ENCODE results near the gene MAPK8IP1.

Gene MAPK8IP1

DNA sequence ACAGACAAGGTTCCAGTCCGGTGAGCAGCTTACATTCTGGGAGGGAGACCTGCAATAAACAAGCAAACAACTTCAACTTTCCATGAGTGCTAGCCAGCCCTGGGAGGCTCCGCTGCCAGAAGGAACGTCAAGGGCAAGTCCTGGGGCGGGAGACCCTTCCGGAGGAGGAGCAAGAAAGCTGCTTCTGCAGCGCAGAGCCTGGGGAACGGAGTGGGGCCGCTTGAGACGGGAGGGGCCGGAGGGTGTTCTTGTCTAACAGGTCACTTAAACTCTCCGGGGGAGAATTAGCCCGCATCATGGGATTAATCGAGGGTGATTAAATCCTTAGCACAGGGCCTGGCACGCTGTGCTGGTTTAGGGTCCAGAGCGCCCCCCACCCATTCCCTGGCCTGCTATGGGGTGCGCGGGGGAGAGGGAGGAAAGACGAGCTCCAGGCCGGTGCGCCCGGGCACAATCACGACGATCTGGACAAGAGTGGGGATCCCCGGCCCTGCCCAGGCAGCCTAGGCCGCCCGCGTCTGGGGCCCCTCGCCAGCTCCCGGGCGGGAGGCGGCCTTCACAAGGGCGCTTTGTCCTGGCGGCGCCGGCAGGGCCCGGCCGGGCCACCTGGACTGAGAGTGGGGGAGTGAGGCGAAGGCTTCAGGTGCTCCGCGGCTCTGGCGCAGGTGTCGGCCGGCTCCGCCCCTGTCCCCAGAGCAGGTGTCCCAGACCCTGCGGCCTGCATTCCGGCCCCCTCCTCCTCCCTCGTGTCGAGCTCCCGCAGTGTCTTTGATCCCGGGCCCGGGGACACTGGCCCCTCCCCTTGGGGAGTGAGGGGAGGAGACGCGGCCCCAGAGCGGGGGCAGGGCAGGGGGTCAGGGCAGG, 36.3 kb downstream of the MAPK8IP1 start:
- no peak for DNase-seq (ENCODE audit: low read depth)
- TF ChIP-seq, protein P1, sequence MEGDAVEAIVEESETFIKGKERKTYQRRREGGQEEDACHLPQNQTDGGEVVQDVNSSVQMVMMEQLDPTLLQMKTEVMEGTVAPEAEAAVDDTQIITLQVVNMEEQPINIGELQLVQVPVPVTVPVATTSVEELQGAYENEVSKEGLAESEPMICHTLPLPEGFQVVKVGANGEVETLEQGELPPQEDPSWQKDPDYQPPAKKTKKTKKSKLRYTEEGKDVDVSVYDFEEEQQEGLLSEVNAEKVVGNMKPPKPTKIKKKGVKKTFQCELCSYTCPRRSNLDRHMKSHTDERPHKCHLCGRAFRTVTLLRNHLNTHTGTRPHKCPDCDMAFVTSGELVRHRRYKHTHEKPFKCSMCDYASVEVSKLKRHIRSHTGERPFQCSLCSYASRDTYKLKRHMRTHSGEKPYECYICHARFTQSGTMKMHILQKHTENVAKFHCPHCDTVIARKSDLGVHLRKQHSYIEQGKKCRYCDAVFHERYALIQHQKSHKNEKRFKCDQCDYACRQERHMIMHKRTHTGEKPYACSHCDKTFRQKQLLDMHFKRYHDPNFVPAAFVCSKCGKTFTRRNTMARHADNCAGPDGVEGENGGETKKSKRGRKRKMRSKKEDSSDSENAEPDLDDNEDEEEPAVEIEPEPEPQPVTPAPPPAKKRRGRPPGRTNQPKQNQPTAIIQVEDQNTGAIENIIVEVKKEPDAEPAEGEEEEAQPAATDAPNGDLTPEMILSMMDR (conservative IDR thresholded peaks at IDR 0.05; ENCODE audit: low read depth, low read length), result no peak

DNA sequence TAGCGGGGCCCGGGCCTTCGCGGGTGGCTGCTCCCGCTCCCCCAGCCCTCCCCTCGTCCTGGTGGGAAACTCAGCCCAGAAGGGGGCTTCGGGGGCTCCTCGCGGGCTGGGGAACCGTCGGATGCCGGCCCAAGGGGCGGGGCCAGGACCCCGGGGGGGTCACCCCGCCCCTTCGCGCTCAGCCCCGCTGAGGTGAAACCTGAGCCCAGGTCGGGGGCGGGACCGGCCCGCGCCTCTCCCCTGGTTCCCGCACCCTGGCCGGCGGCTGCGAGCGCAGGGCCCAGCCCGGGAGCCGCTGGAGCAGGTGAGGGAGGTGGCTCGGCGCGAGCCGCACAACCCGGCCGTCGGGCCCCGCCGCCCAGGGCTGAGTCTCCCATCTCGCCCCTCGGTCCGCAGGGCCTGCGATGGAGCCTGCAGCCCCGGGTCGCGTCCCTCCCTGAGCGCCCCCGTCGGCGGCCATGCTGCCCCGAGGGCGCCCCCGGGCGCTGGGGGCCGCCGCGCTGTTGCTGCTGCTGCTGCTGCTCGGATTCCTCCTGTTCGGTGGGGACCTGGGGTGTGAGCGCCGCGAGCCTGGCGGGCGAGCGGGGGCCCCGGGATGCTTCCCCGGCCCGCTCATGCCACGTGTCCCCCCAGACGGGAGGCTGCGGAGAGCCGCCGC, 37.1 kb downstream of the MAPK8IP1 start, which contains the start of gene LARGE2:
Gene LARGE2, plus strand, starts transcription at position 232 of the 658 bp plus-strand sequence. Its CDS starts 227 bp downstream, at position 459.
- TF ChIP-seq, protein P1 (conservative IDR thresholded peaks at IDR 0.05; ENCODE audit: low read depth, low read length), result no peak
- no peak within 1 kb of the TSS for H3K4me3 ChIP-seq (ENCODE audit: low read depth, low read length)
- DNase-seq (ENCODE audit: low read depth), result no peak

More for the DNA sequence above, 36.3 kb downstream of the MAPK8IP1 start:
- H3K4me3 ChIP-seq (ENCODE audit: low read depth, low read length), result no peak overlapping the region

DNA sequence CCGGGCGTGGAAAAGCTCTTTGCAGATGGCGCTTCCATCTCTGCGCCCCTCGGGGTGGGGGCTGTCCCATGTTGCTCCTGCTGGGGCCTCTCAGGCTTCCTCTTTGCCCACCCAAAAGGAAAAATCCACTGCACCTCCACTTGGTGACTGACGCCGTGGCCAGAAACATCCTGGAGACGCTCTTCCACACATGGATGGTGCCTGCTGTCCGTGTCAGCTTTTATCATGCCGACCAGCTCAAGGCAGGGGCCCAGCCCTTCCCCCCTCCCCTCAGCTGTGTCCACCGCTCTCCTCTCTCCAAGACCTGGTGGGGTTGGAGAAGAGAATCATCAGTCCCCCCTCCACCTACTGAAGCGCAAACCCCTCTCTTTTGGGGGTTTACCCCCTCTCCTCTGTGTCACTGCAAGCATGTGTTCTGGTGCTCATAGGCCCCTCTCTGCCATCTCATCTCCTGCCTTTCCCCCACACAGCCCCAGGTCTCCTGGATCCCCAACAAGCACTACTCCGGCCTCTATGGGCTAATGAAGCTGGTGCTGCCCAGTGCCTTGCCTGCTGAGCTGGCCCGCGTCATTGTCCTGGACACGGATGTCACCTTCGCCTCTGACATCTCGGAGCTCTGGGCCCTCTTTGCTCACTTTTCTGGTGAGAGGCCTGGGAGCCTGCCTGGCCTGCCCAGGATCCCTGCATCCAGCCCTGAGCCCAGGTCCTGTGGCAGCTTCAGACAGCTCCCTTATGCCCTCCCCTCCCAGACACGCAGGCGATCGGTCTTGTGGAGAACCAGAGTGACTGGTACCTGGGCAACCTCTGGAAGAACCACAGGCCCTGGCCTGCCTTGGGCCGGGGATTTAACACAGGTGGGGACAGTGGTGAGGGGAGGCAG, 38.8 kb downstream of the MAPK8IP1 start:
- H3K4me3 ChIP-seq (ENCODE audit: low read depth, low read length), result no peak overlapping the region
- TF ChIP-seq, protein P1 (conservative IDR thresholded peaks at IDR 0.05; ENCODE audit: low read depth, low read length), result no peak
- DNase-seq (ENCODE audit: low read depth), result no peak

DNA sequence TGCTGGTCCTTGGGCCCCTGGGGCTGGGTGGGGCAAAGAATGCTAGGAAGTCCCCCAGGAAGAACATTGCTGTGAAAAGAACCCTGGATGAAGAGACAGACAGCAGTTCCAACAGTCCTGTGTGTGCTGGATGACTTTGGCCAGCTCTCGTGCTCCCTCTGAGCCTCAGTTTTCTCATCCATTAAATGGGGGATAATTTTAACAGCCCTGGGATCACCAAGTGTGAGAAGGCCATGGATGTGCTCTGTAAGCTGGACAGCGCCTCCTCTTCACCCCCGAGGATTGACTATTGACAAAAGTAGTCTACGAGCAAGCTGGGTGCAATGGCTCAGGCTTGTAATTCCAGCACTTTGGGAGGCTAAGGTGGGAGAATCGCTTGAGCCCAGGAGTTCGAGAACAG, 39.5 kb downstream of the MAPK8IP1 start:
- H3K4me3 ChIP-seq (ENCODE audit: low read depth, low read length), result no peak overlapping the region
- DNase-seq (ENCODE audit: low read depth), result no peak
- TF ChIP-seq, protein P1 (conservative IDR thresholded peaks at IDR 0.05; ENCODE audit: low read depth, low read length), result no peak

DNA sequence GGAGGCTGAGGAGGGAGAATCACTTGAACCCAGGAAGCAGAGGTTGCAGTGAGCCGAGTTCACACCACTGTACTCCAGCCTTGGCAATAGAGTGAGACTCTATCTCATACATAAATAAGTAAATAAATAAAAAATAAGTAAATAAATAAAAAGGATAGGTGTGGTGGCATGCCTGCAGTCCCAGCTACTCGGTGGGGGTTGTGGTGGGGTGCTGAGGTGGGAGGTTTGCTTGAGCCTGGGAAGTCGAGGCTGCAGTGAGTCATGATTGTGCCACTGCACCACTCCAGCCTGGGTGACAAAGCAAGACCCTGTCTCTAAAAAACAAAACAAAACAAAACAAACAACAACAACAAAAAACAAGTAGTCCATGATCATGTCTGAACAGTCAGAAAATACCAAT, 40.1 kb downstream of the MAPK8IP1 start:
- no peak for DNase-seq (ENCODE audit: low read depth)
- TF ChIP-seq, protein P1 (conservative IDR thresholded peaks at IDR 0.05; ENCODE audit: low read depth, low read length), result no peak
- H3K4me3 ChIP-seq (ENCODE audit: low read depth, low read length), result no peak overlapping the region

DNA sequence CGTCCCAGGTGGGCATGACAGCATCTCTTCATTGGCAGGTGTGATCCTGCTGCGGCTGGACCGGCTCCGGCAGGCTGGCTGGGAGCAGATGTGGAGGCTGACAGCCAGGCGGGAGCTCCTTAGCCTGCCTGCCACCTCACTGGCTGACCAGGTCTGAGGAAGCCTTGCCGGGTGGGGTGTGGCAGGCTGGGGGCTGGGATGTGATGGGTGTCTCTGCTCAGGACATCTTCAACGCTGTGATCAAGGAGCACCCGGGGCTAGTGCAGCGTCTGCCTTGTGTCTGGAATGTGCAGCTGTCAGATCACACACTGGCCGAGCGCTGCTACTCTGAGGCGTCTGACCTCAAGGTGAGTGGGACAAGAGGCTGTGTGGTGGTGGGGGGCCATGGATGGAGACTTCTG, 40.5 kb downstream of the MAPK8IP1 start:
- TF ChIP-seq, protein P1 (conservative IDR thresholded peaks at IDR 0.05; ENCODE audit: low read depth, low read length), result no peak
- DNase-seq (ENCODE audit: low read depth), result no peak
- no peak overlapping the region for H3K4me3 ChIP-seq (ENCODE audit: low read depth, low read length)

All from choroid plexus epithelial cell (primary cell).